ENCODE data around the gene RABGGTA.
"Not testable (repeated sequence)": the region's sequence is repeated elsewhere in the genome, so short reads cannot be mapped to it uniquely, and the experiment has no call there.

The RABGGTA gene

GRCh38 chr14:24254630-24255392 is 16.6 kb downstream of the RABGGTA start:
- H3K9me3 ChIP-seq = no peaks in the 10 kb centered on the region
- H3K4me3 ChIP-seq = no peak overlapping the region
- in situ Hi-C loops (cut with MboI; ENCODE audit: low sequenced_read_pairs) = no loop called here
- DNase-seq (ENCODE audit: low spot score in 2 of 2) = no peak
- H3K4me1 ChIP-seq = no peaks in the 10 kb centered on the region
- no peaks in the 10 kb centered on the region for H3K27me3 ChIP-seq (ENCODE audit: low read depth)
- no peaks in the 10 kb centered on the region for H3K36me3 ChIP-seq (replicated peaks)

GRCh38 chr14:24253936-24254335 is 17.5 kb downstream of the RABGGTA start:
- no peaks in the 10 kb centered on the region for H3K9me3 ChIP-seq
- DNase-seq (ENCODE audit: low spot score in 2 of 2) = no peak
- H3K27me3 ChIP-seq (ENCODE audit: low read depth) = no peaks in the 10 kb centered on the region
- no peaks in the 10 kb centered on the region for H3K4me1 ChIP-seq
- in situ Hi-C loops (cut with MboI; ENCODE audit: low sequenced_read_pairs) = no loop called here
- no peaks in the 10 kb centered on the region for H3K36me3 ChIP-seq (replicated peaks)
- no peak overlapping the region for H3K4me3 ChIP-seq

DNA sequence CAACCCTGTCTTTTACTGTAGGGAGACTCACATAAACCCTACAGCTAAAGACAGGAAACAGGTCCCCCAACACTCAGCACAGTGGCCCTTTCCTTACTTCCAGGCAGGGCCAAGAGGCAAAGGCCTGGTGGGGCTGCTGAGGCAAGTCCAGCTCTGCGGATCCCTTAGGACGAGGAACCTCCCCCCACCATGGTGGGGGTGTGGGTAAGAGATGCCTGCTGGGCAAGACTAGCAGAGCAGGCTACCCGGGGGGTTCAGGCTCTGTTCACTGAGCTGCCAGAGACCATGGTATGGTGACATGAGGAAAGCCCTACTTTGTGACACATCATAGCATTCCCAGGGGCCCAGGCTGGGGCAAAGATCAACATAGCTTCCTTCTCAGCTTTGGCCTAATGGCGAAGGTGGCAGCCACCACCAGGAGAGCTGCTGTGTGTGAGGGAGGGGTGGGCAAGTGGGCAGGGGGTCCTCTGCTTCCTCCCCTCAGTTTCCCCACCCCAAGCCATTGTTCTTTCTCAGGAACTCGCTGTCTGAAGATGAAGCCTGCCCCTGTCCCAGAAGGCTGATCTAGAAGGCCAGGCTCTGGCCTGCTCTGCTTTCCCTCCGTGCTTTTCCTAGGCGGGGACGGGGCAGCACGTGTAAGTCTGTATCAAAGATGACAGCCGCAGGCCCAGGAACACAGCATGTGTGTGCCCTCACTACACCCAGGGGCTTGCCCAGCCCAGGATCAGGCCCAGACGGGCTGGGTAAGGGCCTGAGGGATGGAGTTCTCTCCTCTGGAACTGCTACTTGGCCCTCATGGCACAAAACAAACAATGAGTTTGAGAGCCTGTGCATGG is 18.9 kb downstream of the RABGGTA start:
- no peaks in the 10 kb centered on the region for H3K27me3 ChIP-seq (ENCODE audit: low read depth)
- H3K9me3 ChIP-seq = no peaks in the 10 kb centered on the region
- DNase-seq (ENCODE audit: low spot score in 2 of 2) = no peak
- H3K4me1 ChIP-seq = no peaks in the 10 kb centered on the region
- H3K36me3 ChIP-seq (replicated peaks) = no peaks in the 10 kb centered on the region
- H3K4me3 ChIP-seq = no peak overlapping the region
- in situ Hi-C loops (cut with MboI; ENCODE audit: low sequenced_read_pairs) = no loop called here

DNA sequence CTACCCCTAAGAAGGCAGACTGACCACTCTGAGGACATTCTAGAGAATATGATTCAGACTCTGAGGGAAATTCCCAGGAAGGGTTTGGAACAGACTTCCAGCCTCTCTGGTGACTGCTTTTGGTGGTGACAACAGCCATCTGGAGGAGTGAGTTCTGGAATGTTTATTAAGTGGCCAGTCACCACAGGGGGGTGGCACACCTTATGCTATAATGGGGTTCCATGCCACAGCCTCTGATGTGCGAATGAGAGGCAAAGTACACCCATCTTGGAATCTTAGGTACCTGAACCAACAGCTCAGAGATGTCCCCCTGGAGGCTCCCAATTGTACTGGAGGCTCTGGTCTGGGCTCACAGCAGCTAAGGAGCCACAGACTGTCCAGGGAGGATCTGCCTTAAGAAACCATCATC is 19.5 kb downstream of the RABGGTA start:
- H3K9me3 ChIP-seq = no peaks in the 10 kb centered on the region
- in situ Hi-C loops (cut with MboI; ENCODE audit: low sequenced_read_pairs) = no loop called here
- no peaks in the 10 kb centered on the region for H3K4me1 ChIP-seq
- DNase-seq (ENCODE audit: low spot score in 2 of 2) = no peak
- H3K27me3 ChIP-seq (ENCODE audit: low read depth) = no peaks in the 10 kb centered on the region
- H3K36me3 ChIP-seq (replicated peaks) = no peaks in the 10 kb centered on the region
- no peak overlapping the region for H3K4me3 ChIP-seq

- in situ Hi-C loops (cut with MboI; ENCODE audit: low sequenced_read_pairs) = no loop called here
- no peaks in the 10 kb centered on the region for H3K27me3 ChIP-seq (ENCODE audit: low read depth)
- no peaks in the 10 kb centered on the region for H3K36me3 ChIP-seq (replicated peaks)
- H3K9me3 ChIP-seq = no peaks in the 10 kb centered on the region
- no peak for DNase-seq (ENCODE audit: low spot score in 2 of 2)
- H3K4me1 ChIP-seq = no peaks in the 10 kb centered on the region
- no peak overlapping the region for H3K4me3 ChIP-seq
Measured at GRCh38 chr14:24250354-24250753, 21.0 kb downstream of the RABGGTA start.

GRCh38 chr14:24249230-24250021 is 22.0 kb downstream of the RABGGTA start:
- Histone ChIP-seq H3K4me3 (no peak overlapping the region), H3K36me3 (replicated peaks) (no peaks in the 10 kb centered on the region), H3K9me3 (no peaks in the 10 kb centered on the region), H3K4me1 (no peaks in the 10 kb centered on the region), H3K27me3 (ENCODE audit: low read depth) (no peaks in the 10 kb centered on the region)
- in situ Hi-C loops (cut with MboI; ENCODE audit: low sequenced_read_pairs) = loop anchor here (5.0 kb wide), 1 partner anchor 48 kb away; the partner anchor contains the start of genes DHRS1 and NOP9
- DNase-seq (ENCODE audit: low spot score in 2 of 2) = no peak

DNA sequence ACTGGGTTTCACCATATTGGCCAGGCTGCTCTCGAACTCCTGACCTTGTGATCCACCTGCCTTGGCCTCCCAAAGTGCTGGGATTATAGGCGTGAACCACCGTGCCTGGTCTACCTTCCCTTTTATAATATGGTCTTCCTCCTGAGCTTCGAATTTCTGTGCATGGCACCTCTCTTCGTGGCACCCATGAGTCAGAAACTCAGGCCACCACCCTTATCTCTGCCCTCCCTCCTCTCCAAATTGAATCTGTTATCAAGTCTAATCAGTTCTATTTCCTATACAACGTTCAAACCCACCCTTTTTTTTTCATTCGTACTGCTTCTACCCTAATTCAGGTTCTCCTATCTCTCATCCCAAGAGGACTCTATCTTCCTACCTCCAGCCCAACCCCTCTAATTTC is 24.0 kb downstream of the RABGGTA start:
- H3K9me3 ChIP-seq = no peaks in the 10 kb centered on the region
- H3K27me3 ChIP-seq (ENCODE audit: low read depth) = no peaks in the 10 kb centered on the region
- in situ Hi-C loops (cut with MboI; ENCODE audit: low sequenced_read_pairs) = loop anchor here (5.0 kb wide), 1 partner anchor 50 kb away; the partner anchor contains the start of genes DHRS1 and NOP9
- no peak for DNase-seq (ENCODE audit: low spot score in 2 of 2)
- H3K4me1 ChIP-seq = peaks cover 3% of the 10 kb centered on the region; the same call in 1 of the 2 replicates
- H3K4me3 ChIP-seq = no peak overlapping the region
- no peaks in the 10 kb centered on the region for H3K36me3 ChIP-seq (replicated peaks)

- H3K9me3 ChIP-seq = no peaks in the 10 kb centered on the region
- in situ Hi-C loops (cut with MboI; ENCODE audit: low sequenced_read_pairs) = loop anchor here (5.0 kb wide), 1 partner anchor 51 kb away; the partner anchor contains the start of genes DHRS1 and NOP9
- no peak overlapping the region for H3K4me3 ChIP-seq
- DNase-seq (ENCODE audit: low spot score in 2 of 2) = no peak
- H3K36me3 ChIP-seq (replicated peaks) = no peaks in the 10 kb centered on the region
- no peaks in the 10 kb centered on the region for H3K27me3 ChIP-seq (ENCODE audit: low read depth)
- peaks cover 3% of the 10 kb centered on the region for H3K4me1 ChIP-seq
Measured at GRCh38 chr14:24246765-24247212, 24.6 kb downstream of the RABGGTA start.

DNA sequence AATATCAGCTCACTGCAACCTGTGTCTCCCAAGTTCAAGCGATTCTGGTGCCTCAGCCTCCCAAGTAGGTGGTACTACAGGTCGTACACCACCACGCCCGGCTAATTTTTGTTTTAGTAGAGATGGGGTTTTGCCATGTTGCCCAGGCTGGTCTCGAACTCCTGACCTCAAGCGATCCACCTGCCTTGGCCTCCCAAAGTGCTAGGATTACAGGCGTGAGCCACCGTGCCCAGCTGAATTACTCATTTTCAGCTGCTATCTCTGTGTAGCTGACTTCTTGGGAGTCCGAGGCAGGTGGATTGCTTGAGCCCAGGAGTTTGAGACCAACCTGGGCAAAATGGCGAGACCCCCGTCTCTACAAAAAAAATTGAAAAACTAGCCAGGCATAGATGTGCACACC is 26.0 kb downstream of the RABGGTA start:
- in situ Hi-C loops (cut with MboI; ENCODE audit: low sequenced_read_pairs) = loop anchor here (5.0 kb wide), 1 partner anchor 52 kb away; the partner anchor contains the start of genes DHRS1 and NOP9
- not testable (repeated sequence) for H3K27me3 ChIP-seq (ENCODE audit: low read depth)

GRCh38 chr14:24243336-24243836 is 28.0 kb downstream of the RABGGTA start:
- Histone ChIP-seq H3K27me3 (ENCODE audit: low read depth) (no peaks in the 10 kb centered on the region), H3K4me3 (peak overlapping the region; percentile 51), H3K4me1 (peaks cover 9% of the 10 kb centered on the region), H3K36me3 (replicated peaks) (peaks cover 23% of the 10 kb centered on the region), H3K9me3 (no peaks in the 10 kb centered on the region)
- in situ Hi-C loops (cut with MboI; ENCODE audit: low sequenced_read_pairs) = loop anchor here (5.0 kb wide), 1 partner anchor 189 kb away; no protein-coding TSS in a partner anchor
- no peak for DNase-seq (ENCODE audit: low spot score in 2 of 2)

More for the DNA sequence above, 26.0 kb downstream of the RABGGTA start:
- H3K4me3 ChIP-seq; H3K9me3 ChIP-seq; H3K4me1 ChIP-seq; H3K36me3 ChIP-seq (replicated peaks); DNase-seq (ENCODE audit: low spot score in 2 of 2): not testable (repeated sequence)

DNA sequence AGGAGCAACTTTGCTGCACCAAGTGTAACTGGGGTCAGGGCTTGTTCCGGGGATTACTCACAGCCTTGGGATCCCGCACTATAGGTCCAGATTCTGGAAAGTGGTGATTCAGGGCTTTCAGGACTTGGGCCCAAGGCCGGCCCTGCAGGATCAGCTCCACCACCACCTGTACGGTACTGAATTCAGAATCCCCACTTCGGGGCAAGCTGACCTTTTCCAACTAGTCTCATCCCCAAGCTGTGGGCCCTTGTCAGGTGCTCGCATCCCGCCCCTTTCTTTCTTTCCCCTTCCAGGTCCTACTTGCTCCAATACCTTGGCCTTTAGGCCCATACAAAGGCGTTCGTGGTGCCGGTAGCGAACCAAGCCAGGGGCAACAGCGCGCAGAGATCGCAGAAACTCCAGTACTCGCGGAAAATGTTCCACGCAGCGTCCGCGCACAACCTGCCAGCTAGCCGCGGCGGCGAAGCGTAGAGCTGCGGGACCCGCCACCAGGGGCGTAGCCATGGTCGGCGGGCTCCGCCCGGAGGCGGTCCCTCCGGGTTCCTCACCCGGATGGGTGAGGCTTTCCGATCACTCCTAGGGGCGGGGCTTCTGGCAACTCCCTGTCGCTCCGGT is 29.5 kb downstream of the RABGGTA start:
- H3K9me3 ChIP-seq = no peaks in the 10 kb centered on the region
- H3K27me3 ChIP-seq (ENCODE audit: low read depth) = no peaks in the 10 kb centered on the region
- H3K4me1 ChIP-seq = peaks cover 9% of the 10 kb centered on the region
- in situ Hi-C loops (cut with MboI; ENCODE audit: low sequenced_read_pairs) = loop anchor here (5.0 kb wide), 1 partner anchor 190 kb away; no protein-coding TSS in a partner anchor
- H3K4me3 ChIP-seq = peak overlapping the region; percentile 51
- H3K36me3 ChIP-seq (replicated peaks) = peaks cover 38% of the 10 kb centered on the region
- peak; percentile 96 to 99 for DNase-seq (ENCODE audit: low spot score in 2 of 2)

DNA sequence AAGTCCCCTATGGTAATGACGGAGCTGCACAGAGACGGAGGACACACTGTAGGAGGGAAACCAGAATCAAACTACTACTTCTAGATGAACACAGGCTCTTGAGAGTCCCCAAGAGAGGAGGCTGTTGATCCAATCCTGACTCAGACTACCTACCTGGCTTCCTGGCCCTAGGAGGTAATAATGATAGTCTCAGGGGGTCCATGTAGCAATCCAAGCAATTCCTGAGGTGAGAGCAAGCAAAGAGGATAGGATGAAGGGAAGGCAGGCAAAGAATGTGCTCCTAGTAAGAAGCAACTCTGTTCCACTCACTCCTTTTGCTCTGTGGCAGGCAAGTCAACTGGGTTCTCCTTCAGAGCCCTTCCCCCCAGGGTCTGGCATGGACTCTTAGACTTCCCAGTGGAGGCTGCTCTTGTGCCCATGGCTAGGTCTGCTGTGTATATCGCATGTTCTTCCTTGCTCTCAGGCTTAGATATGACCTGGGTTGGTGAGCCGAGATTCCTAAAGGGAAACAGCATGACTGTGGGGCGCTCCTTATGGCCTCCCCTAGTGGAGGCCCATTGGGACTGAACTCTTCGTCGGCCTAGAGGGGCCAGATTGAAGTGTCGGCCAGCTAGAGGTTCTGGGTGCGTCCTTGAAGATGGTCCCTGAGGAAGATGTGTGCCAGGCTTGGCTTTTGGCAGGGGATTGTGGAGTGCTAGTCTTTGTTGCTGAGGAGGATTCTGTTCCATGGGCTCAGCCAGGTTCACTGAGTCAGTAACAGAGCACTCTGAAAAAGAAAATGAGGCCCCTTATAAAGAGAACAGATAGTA is 31.1 kb downstream of the RABGGTA start:
- in situ Hi-C loops (cut with MboI; ENCODE audit: low sequenced_read_pairs) = loop anchor here (5.0 kb wide), 1 partner anchor 192 kb away; no protein-coding TSS in a partner anchor
- H3K36me3 ChIP-seq (replicated peaks) = peaks cover 54% of the 10 kb centered on the region

More for the DNA sequence above, 31.1 kb downstream of the RABGGTA start:
- Histone ChIP-seq H3K9me3 (no peaks in the 10 kb centered on the region), H3K27me3 (ENCODE audit: low read depth) (no peaks in the 10 kb centered on the region), H3K4me1 (peaks cover 9% of the 10 kb centered on the region), H3K4me3 (no peak overlapping the region)
- DNase-seq (ENCODE audit: low spot score in 2 of 2) = no peak

Measured in HAP-1 (cell line).